Osteoblast (primary cell): Measurements from ENCODE around the gene SCTR. TPM values are rescaled to one million over a fixed set of nuclear protein-coding genes. Genes with fewer than 3 reads are reported as not detected.

Experiments used
- DNase-seq: peaks from one replicate; pipeline ENCODE4 v3.0.0; 2011; ENCODE audit warnings: low spot score, mixed read lengths; ENCODE audit not compliant: insufficient read length; ENCODE audit errors: missing footprints
- H2AFZ ChIP-seq: 2 replicates; pipeline ENCODE4 v1.6.0; 2011; ENCODE audit warnings: mild to moderate bottlenecking, low read length
- H3K27ac ChIP-seq: 2 replicates; pipeline ENCODE4 v1.5.1; 2011; ENCODE audit warnings: mild to moderate bottlenecking, low read depth, low read length, moderate library complexity
- H3K27me3 ChIP-seq: 2 replicates; pipeline ENCODE4 v1.6.0; 2012; ENCODE audit warnings: mild to moderate bottlenecking, control low read depth, inconsistent platforms, low read length, moderate library complexity; ENCODE audit not compliant: insufficient read depth
- H3K36me3 ChIP-seq: 2 replicates; pipeline ENCODE4 v1.5.1; 2011; ENCODE audit warnings: mild to moderate bottlenecking, low read length, control low read depth, moderate library complexity; ENCODE audit not compliant: insufficient read depth
- H3K4me1 ChIP-seq: 2 replicates; pipeline ENCODE4 v1.5.1; 2011; ENCODE audit warnings: mild to moderate bottlenecking, low read length, control low read depth, moderate library complexity; ENCODE audit not compliant: insufficient read depth
- H3K4me2 ChIP-seq: 2 replicates; pipeline ENCODE4 v1.6.0; 2011; ENCODE audit warnings: mild to moderate bottlenecking, low read length; ENCODE audit not compliant: insufficient read depth
- H3K4me3 ChIP-seq: fragments of 200-600 bp; sonication (generic); 3 replicates; pipeline ENCODE4 v1.5.1; 2012; ENCODE audit warnings: mild to moderate bottlenecking, low read length, inconsistent platforms; ENCODE audit not compliant: insufficient read depth
- H3K79me2 ChIP-seq: 2 replicates; pipeline ENCODE4 v1.6.0; 2012; ENCODE audit warnings: mild to moderate bottlenecking, low read length, control low read depth, inconsistent platforms; ENCODE audit not compliant: insufficient read depth
- H3K9me3 ChIP-seq: 2 replicates; pipeline ENCODE4 v1.5.1; 2011; ENCODE audit warnings: low read depth, low read length, control low read depth
- H4K20me1 ChIP-seq: 2 replicates; pipeline ENCODE4 v1.6.0; 2012; ENCODE audit warnings: mild to moderate bottlenecking, low read length, control low read depth; ENCODE audit not compliant: insufficient read depth
- CTCF ChIP-seq: IDR thresholded peaks from 2 replicates; pipeline ENCODE4 v1.5.1; 2011; ENCODE audit warnings: mild to moderate bottlenecking, low read depth, low read length, moderate library complexity; ENCODE audit errors: extremely low read depth
- total RNA-seq: library from RNA; depleted of rRNA; stranded (reverse); fragments of >200 nt; gene quantifications from 2 replicates; pipeline ENCODE4 v1.2.3, GENCODE V29; 2012

Gene SCTR
- total RNA-seq, 1 donor, result not detected

GRCh38 chr2:119552902-119553301 is 28.6 kb upstream of the SCTR start:
- DNase-seq, result no peak
- H3K27me3 ChIP-seq, result no peaks in the 10 kb centered on the region
- no peak overlapping the region for H3K4me2 ChIP-seq
- no peak for TF ChIP-seq CTCF
- no peaks in the 10 kb centered on the region for H3K4me1 ChIP-seq
- no peak overlapping the region for H3K4me3 ChIP-seq
- no peak overlapping the region for H3K27ac ChIP-seq
- H2AFZ ChIP-seq, result no peak overlapping the region
- H4K20me1 ChIP-seq, result no peaks in the 10 kb centered on the region
- H3K36me3 ChIP-seq, result no peaks in the 10 kb centered on the region
- H3K9me3 ChIP-seq, result no peaks in the 10 kb centered on the region
- H3K79me2 ChIP-seq, result no peaks in the 10 kb centered on the region

DNA sequence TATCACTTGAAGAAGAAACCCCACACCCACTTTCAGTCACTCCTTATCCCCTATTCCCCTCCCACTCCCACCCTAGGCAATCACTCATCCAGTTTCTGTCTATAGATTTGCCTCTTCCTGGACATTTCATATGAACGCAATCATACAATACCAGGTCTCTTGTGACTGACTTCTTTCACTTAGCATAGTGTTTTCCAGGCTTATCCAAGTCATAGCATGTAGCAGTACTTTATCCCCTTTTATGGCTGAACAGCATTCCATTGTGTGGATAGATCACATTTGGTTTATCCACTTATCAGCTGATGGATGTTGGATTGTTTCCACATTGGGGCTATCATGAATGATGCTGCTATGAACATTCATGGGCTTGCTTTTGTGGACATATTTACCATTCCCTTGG is 26.6 kb upstream of the SCTR start:
- peaks cover 10% of the 10 kb centered on the region for H3K27me3 ChIP-seq

GRCh38 chr2:119550346-119550745 is 26.1 kb upstream of the SCTR start:
- TF ChIP-seq CTCF, result no peak
- H3K27ac ChIP-seq, result no peak overlapping the region

More for the DNA sequence above, 26.6 kb upstream of the SCTR start:
- no peaks in the 10 kb centered on the region for H3K36me3 ChIP-seq
- H2AFZ ChIP-seq, result no peak overlapping the region
- no peaks in the 10 kb centered on the region for H4K20me1 ChIP-seq
- no peaks in the 10 kb centered on the region for H3K79me2 ChIP-seq
- no peak overlapping the region for H3K27ac ChIP-seq
- no peaks in the 10 kb centered on the region for H3K4me1 ChIP-seq
- no peaks in the 10 kb centered on the region for H3K9me3 ChIP-seq
- no peak for TF ChIP-seq CTCF
- DNase-seq, result no peak
- no peak overlapping the region for H3K4me2 ChIP-seq
- H3K4me3 ChIP-seq, result no peak overlapping the region

GRCh38 chr2:119549241-119549640 is 25.0 kb upstream of the SCTR start:
- Histone ChIP-seq H3K4me2 (no peak overlapping the region), H3K4me1 (peaks cover 9% of the 10 kb centered on the region), H3K27me3 (peaks cover 25% of the 10 kb centered on the region), H3K79me2 (no peaks in the 10 kb centered on the region), H2AFZ (no peak overlapping the region), H3K4me3 (no peak overlapping the region), H3K36me3 (no peaks in the 10 kb centered on the region), H4K20me1 (no peaks in the 10 kb centered on the region), H3K27ac (no peak overlapping the region), H3K9me3 (no peaks in the 10 kb centered on the region)
- no peak for TF ChIP-seq CTCF
- DNase-seq, result no peak

More at GRCh38 chr2:119550346-119550745, 26.1 kb upstream of the SCTR start:
- DNase-seq, result no peak
- no peaks in the 10 kb centered on the region for H3K4me1 ChIP-seq
- no peak overlapping the region for H3K4me2 ChIP-seq
- H3K36me3 ChIP-seq, result no peaks in the 10 kb centered on the region
- no peaks in the 10 kb centered on the region for H3K9me3 ChIP-seq
- no peaks in the 10 kb centered on the region for H4K20me1 ChIP-seq
- H3K4me3 ChIP-seq, result no peak overlapping the region
- H2AFZ ChIP-seq, result no peak overlapping the region
- no peaks in the 10 kb centered on the region for H3K79me2 ChIP-seq
- peaks cover 15% of the 10 kb centered on the region for H3K27me3 ChIP-seq
